Osteoblast (primary cell): ENCODE results near the gene LYZL6. TPM values are rescaled to one million over a fixed set of nuclear protein-coding genes. Genes with fewer than 3 reads are reported as not detected.

ENCODE experiments used
- DNase-seq: peaks from one replicate; pipeline ENCODE4 v3.0.0; 2011; ENCODE audit warnings: low spot score, mixed read lengths; ENCODE audit not compliant: insufficient read length; ENCODE audit errors: missing footprints
- H2AFZ ChIP-seq: 2 replicates; pipeline ENCODE4 v1.6.0; 2011; ENCODE audit warnings: mild to moderate bottlenecking, low read length
- H3K27ac ChIP-seq: 2 replicates; pipeline ENCODE4 v1.5.1; 2011; ENCODE audit warnings: mild to moderate bottlenecking, low read depth, low read length, moderate library complexity
- H3K27me3 ChIP-seq: 2 replicates; pipeline ENCODE4 v1.6.0; 2012; ENCODE audit warnings: mild to moderate bottlenecking, control low read depth, inconsistent platforms, low read length, moderate library complexity; ENCODE audit not compliant: insufficient read depth
- H3K36me3 ChIP-seq: 2 replicates; pipeline ENCODE4 v1.5.1; 2011; ENCODE audit warnings: mild to moderate bottlenecking, low read length, control low read depth, moderate library complexity; ENCODE audit not compliant: insufficient read depth
- H3K4me1 ChIP-seq: 2 replicates; pipeline ENCODE4 v1.5.1; 2011; ENCODE audit warnings: mild to moderate bottlenecking, low read length, control low read depth, moderate library complexity; ENCODE audit not compliant: insufficient read depth
- H3K4me2 ChIP-seq: 2 replicates; pipeline ENCODE4 v1.6.0; 2011; ENCODE audit warnings: mild to moderate bottlenecking, low read length; ENCODE audit not compliant: insufficient read depth
- H3K4me3 ChIP-seq: fragments of 200-600 bp; sonication (generic); 3 replicates; pipeline ENCODE4 v1.5.1; 2012; ENCODE audit warnings: mild to moderate bottlenecking, low read length, inconsistent platforms; ENCODE audit not compliant: insufficient read depth
- H3K79me2 ChIP-seq: 2 replicates; pipeline ENCODE4 v1.6.0; 2012; ENCODE audit warnings: mild to moderate bottlenecking, low read length, control low read depth, inconsistent platforms; ENCODE audit not compliant: insufficient read depth
- H3K9me3 ChIP-seq: 2 replicates; pipeline ENCODE4 v1.5.1; 2011; ENCODE audit warnings: low read depth, low read length, control low read depth
- H4K20me1 ChIP-seq: 2 replicates; pipeline ENCODE4 v1.6.0; 2012; ENCODE audit warnings: mild to moderate bottlenecking, low read length, control low read depth; ENCODE audit not compliant: insufficient read depth
- CTCF ChIP-seq: IDR thresholded peaks from 2 replicates; pipeline ENCODE4 v1.5.1; 2011; ENCODE audit warnings: mild to moderate bottlenecking, low read depth, low read length, moderate library complexity; ENCODE audit errors: extremely low read depth
- small RNA-seq: library from RNA; depleted of rRNA; stranded (forward); fragments of <200 nt; gene quantifications from one replicate; pipeline ENCODE3, GENCODE V24; 2012
- total RNA-seq: library from RNA; depleted of rRNA; stranded (reverse); fragments of >200 nt; gene quantifications from 2 replicates; pipeline ENCODE4 v1.2.3, GENCODE V29; 2012

LYZL6 gene
- total RNA-seq, 1 donor = not detected

DNA sequence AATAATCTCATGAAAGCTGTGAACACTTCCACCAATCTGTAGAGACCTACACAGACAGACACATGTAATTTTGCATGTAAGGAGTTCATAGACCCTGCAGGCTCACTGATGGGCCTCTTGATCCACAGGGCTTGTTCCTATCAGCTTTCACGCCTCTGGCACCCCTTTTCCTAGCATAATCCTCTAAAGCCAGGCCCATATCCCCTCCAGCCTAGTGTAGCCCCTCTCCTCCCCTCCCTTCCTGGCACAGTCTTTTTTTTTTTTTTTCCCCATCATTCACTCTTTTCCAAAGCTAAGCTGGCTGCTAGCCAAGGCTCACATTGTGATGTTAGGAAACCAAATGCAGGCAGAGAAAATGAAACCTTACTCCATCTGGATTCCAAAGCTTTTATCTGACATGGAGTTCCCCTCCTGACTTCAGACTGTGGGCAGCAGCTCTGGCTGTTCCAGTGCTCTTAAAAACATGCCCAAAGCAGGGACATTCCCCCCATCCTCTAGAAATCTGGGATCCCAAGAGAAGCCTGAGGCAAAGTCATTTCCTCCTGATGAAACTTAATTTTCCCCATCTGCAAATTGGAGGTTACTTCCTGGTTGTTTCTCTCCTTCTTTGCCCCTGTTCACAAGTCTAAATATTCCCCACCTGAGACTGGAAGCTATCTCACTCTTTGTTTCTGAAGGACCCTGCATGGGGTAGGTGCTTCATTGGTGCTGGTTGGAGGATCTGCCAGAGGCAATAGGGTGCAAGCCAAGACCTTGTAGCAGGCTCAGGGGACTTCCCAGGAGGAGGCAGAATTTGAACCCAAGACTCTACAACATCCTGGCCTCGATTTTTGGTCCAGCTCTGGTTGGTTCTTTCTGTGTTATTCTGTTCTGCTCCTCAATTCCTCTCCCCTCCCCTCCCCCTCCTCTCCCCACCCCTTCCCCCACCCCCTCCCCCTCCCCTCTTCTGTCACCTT is 53.4 kb downstream of the LYZL6 start:
- no peaks in the 10 kb centered on the region for H3K79me2 ChIP-seq
- H3K4me2 ChIP-seq = peak overlapping the region; percentile 28
- peak overlapping the region; percentile 1 for H3K27ac ChIP-seq
- H4K20me1 ChIP-seq = no peaks in the 10 kb centered on the region
- H3K4me1 ChIP-seq = peaks cover 19% of the 10 kb centered on the region
- H3K36me3 ChIP-seq = no peaks in the 10 kb centered on the region
- peak; percentile 84 for DNase-seq
- TF ChIP-seq CTCF = no peak
- H3K27me3 ChIP-seq = no peaks in the 10 kb centered on the region
- H2AFZ ChIP-seq = peak overlapping the region; percentile 74
- no peaks in the 10 kb centered on the region for H3K9me3 ChIP-seq
- H3K4me3 ChIP-seq = no peak overlapping the region

DNA sequence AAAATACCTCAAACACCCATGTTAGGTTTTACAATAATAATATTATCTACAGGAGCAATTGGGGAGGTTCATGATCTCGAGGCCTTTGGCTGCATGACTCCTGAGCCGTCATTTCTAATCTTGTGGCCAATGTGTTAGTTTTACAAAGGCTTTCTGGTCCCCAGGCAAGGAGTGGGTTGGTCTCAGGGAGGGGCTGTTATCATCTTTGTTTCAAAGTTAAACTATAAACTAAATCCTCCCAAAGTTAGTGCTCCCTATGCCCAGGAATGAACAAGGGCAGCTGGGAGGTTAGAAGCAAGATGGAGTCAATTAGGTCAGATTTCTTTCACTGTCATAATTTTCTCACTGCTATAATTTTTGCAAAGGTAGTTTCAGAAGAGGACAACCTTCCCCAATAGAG is 54.3 kb downstream of the LYZL6 start:
- H3K9me3 ChIP-seq = no peaks in the 10 kb centered on the region
- no peak overlapping the region for H2AFZ ChIP-seq
- no peaks in the 10 kb centered on the region for H3K27me3 ChIP-seq
- no peak overlapping the region for H3K4me3 ChIP-seq
- peaks cover 17% of the 10 kb centered on the region for H3K4me1 ChIP-seq
- TF ChIP-seq CTCF = no peak
- no peaks in the 10 kb centered on the region for H3K79me2 ChIP-seq
- no peak overlapping the region for H3K4me2 ChIP-seq
- no peaks in the 10 kb centered on the region for H3K36me3 ChIP-seq
- no peak for DNase-seq
- no peaks in the 10 kb centered on the region for H4K20me1 ChIP-seq
- no peak overlapping the region for H3K27ac ChIP-seq

Small RNA genes within 50 kb of the gene (small RNA-seq; reads per million reads assigned to genes)
- gene RF00100 = 231 reads per million, percentile 98 among the genes with 10 or more reads in this experiment

Other genes with a start within 250 kb of the LYZL6 start
- 2.7 and 4.0 TPM in 2 replicates for gene RASL10B, start 212.1 kb downstream of the LYZL6 start, total RNA-seq
- gene GAS2L2, start 190.5 kb downstream of the LYZL6 start, total RNA-seq = not detected in 2 replicates
- gene C17orf50, start 182.8 kb downstream of the LYZL6 start, total RNA-seq = not detected in 2 replicates
- 1.2 and 1.8 TPM in 2 replicates for gene MMP28, start 148.1 kb downstream of the LYZL6 start, total RNA-seq
- 53.3 and 55.0 TPM in 2 replicates for gene TAF15, start 134.2 kb downstream of the LYZL6 start, total RNA-seq
- gene HEATR9, start 74.8 kb downstream of the LYZL6 start, total RNA-seq = not detected in 2 replicates
- under 0.01 and 0.36 TPM in 2 replicates for gene CCL5, start 63.4 kb downstream of the LYZL6 start, total RNA-seq
- gene RDM1, start 12.9 kb downstream of the LYZL6 start, total RNA-seq = 0.29 and 0.36 TPM in 2 replicates
- not detected in 2 replicates for gene CCL16, start 37.8 kb upstream of the LYZL6 start, total RNA-seq
- not detected in 2 replicates for gene CCL14, start 43.0 kb upstream of the LYZL6 start, total RNA-seq
- gene CCL15, start 57.8 kb upstream of the LYZL6 start, total RNA-seq = not detected in 2 replicates
- not detected in 2 replicates for gene CCL23, start 74.3 kb upstream of the LYZL6 start, total RNA-seq
- gene CCL18, start 120.6 kb upstream of the LYZL6 start, total RNA-seq = 0.36 TPM in 1 of 2 replicates, not detected in the other
- gene CCL3, start 146.4 kb upstream of the LYZL6 start, total RNA-seq = 0.29 and 0.36 TPM in 2 replicates
- 0.36 TPM in 1 of 2 replicates, not detected in the other for gene CCL4, start 160.1 kb upstream of the LYZL6 start, total RNA-seq
- 0.36 and 0.88 TPM in 2 replicates for gene TBC1D3B, start 232.9 kb upstream of the LYZL6 start, total RNA-seq